ENCODE measurements around the gene MCF2L. TPM values are rescaled to one million over a fixed set of nuclear protein-coding genes. Genes with fewer than 3 reads are reported as not detected.
"Not testable (repeated sequence)": the region's sequence is repeated elsewhere in the genome, so short reads cannot be mapped to it uniquely, and the experiment has no call there.

Gene MCF2L
- total RNA-seq, 1 donor from 2014 or later, result 9.7 TPM

DNA sequence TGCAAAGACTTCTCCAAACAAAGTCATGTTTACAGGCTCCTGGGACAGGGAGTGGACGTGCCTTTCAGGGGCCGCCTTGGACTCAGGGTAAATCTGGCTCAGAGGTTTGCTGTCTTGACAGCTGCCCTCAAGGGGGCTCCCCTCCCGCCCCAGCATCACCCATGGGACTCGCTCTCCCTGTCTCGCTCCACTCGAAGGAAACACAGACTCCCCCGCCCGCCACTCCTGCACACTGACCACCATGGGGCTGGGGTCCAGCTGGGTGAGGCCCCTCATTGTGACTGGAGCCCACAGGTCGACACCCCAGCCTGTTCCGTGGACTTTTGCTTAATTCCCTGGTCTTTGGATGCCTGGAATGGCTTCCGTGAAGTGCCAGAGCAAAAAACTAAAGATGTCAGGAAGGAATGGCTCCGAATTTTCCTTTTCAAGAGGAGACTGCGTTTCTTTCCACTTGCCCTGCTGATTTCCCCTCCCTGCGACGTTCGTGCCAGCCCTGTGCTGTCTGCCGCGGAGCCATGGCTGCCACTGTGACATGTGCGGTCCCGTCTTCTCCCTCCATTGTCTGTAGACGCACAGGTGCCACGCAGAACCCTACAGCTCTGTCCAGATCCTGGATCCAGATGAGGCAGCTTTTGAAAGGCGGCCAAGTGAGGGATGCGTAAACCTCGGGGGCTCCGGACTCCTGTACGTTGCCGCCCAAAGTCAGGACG lies 48.6 kb downstream of the MCF2L start:
- ATAC-seq, result no peak

DNA sequence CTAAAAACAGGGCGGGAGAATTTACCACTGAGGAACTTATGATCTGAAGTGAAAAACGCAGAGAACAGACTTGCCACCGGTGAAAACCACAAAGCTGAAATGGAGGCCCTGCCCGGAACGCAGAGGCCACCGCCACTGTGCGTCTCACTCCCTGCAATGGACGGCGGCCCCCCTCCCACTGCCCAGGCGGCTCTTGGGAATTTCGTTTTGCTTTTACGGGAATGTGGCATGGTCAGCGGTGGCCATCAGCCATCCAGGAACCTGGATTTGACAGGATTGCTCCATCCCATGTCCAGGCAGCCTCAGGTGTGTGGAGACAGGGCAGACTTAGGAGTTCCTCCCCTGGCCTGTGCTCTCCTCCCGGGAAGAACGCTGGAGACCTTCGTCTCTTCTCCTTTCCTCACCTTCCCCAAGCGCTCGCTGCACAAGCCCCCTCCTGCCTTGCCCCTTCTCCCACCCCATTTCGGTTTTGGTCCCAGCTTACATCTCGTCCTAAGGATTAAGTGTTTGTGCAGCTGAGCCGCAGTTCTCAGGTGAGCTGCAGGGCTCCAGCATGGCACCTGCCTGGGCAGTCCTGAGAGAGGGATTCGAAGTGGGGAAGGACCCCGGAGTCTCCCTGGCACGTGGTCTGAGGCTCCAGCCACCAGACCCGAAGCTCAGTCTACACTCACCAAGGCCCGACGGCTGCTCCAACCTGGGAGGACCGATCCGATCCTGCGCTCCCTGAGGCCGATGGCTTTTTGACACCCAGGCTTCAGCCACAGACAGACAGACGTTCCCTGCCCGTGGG lies 49.9 kb downstream of the MCF2L start:
- ATAC-seq, result no peak

GRCh38 chr13:113020323-113021080 lies 51.5 kb downstream of the MCF2L start:
- ATAC-seq, result no peak

GRCh38 chr13:113021391-113021790 lies 52.4 kb downstream of the MCF2L start:
- ATAC-seq, result no peak

- ATAC-seq, result no peak
Measured at GRCh38 chr13:113021811-113022210, 52.8 kb downstream of the MCF2L start.

DNA sequence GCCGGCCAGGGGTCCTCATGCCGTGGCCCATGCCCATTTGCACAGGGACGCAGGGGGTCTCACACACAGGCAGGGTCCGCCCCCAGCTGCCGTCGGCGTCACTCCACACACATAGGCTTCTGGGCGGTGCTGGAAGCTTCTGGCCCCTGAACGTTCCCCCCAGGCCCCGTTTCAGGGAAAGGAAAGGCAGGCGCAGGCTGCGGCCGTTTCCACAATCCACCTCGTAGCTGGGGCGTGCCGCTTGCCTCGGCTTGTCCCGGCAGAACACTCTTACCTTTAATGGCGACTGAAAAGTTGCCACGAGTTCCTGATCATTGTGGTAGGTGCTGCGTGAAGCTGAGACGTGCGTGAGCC lies 53.4 kb downstream of the MCF2L start:
- peak; percentile 49 for ATAC-seq

- peak; percentile 65 for ATAC-seq
Measured at GRCh38 chr13:113022745-113023574, 53.9 kb downstream of the MCF2L start.

GRCh38 chr13:113023694-113024430 lies 54.8 kb downstream of the MCF2L start:
- ATAC-seq, result no peak

DNA sequence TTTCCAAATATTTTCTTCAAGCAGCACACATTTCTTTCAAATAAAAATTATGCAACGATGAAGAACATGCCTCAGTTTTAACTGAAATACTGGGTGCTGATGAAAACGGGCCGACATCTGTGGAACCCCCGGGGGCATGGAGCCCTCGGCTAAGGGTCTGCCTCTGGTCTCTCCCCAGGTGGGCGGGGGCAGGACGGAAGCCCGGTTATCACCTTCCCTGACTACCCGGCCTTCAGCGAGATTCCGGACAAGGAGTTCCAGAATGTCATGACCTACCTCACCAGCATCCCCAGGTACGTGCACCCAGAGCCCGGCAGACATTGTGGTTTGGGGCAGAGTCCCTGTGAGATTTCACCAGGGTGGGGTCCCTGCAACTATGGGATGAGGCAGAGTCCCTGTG lies 55.5 kb downstream of the MCF2L start:
- ATAC-seq, result no peak

GRCh38 chr13:113026391-113026910 lies 57.4 kb downstream of the MCF2L start:
- ATAC-seq, result no peak

GRCh38 chr13:113027095-113027494 lies 58.1 kb downstream of the MCF2L start:
- ATAC-seq, result no peak

DNA sequence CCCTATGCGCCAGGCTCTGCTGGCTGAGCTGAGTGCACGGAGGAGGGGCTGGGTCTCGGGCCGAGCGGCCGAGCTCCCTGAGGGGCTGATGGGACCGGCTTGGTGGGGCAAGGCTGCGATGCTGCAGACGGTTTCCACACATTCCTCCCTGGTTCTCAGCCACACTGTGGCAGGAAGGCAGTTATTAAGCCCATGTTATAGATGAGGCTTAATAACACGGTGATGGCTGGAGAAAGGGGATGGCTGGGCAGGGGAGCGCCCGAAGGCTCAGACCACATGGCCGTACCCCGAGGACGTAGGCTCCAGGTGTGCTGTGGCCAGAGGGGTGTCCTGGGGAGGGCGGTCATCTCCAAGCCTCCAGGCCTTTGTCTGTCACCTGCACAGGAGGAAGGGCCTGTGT lies 58.6 kb downstream of the MCF2L start:
- ATAC-seq, result no peak

- ATAC-seq, result peak; percentile 21
Measured at GRCh38 chr13:113028336-113029060, 59.5 kb downstream of the MCF2L start.

DNA sequence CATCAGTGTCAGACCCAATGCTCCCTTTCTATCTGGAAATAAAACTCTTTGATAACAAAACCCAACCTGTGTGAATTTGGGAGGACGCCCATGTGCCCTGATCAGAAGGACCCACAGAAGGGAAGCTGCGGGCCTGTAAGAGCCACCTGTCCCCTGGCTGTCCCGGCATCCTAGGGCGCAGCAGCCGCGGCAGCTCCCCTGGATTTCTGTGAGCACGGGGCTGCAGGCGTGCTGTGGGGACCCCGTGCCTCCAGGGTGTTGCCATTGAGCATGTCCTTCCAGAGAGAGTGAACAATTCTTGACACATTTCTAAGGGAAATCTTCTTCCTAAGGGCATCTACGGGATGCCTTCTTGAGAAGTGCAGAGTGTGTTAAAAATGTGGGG lies 60.0 kb downstream of the MCF2L start:
- no peak for ATAC-seq

GRCh38 chr13:113029487-113030258 lies 60.7 kb downstream of the MCF2L start:
- ATAC-seq, result no peak

DNA sequence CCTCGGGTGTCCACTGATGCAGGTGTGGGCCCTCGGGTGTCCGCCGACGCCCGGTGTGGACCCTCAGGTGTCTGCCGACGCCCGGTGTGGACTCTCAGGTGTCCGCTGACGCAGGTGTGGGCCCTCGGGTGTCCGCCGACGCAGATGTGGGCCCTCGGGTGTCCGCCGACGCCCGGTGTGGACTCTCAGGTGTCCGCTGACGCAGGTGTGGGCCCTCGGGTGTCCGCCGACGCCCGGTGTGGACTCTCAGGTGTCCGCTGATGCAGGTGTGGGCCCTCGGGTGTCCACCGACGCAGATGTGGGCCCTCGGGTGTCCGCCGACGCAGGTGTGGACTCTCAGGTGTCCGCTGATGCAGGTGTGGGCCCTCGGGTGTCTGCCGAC lies 61.2 kb downstream of the MCF2L start:
- not testable (repeated sequence) for ATAC-seq

GRCh38 chr13:113031465-113031864 lies 62.5 kb downstream of the MCF2L start:
- no peak for ATAC-seq

DNA sequence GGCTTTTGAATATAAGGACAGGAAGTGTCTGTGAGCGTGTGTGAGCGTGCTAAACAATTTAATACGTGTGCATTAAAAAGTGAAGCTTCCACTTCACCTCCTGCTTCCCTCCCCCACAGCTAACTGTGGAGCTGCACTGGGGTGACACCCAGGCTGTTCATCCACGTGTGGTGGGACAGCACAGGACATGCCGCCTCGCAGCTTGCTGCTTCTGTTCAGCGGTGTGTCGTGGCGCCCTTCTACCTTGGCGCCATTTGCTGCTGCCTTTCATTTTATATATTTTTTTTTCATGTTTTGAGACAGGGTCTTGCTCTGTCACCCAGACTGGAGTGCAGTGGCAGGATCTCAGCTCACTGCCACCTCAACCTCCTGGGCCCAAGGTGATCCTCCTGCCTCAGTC lies 63.3 kb downstream of the MCF2L start:
- ATAC-seq, result no peak

DNA sequence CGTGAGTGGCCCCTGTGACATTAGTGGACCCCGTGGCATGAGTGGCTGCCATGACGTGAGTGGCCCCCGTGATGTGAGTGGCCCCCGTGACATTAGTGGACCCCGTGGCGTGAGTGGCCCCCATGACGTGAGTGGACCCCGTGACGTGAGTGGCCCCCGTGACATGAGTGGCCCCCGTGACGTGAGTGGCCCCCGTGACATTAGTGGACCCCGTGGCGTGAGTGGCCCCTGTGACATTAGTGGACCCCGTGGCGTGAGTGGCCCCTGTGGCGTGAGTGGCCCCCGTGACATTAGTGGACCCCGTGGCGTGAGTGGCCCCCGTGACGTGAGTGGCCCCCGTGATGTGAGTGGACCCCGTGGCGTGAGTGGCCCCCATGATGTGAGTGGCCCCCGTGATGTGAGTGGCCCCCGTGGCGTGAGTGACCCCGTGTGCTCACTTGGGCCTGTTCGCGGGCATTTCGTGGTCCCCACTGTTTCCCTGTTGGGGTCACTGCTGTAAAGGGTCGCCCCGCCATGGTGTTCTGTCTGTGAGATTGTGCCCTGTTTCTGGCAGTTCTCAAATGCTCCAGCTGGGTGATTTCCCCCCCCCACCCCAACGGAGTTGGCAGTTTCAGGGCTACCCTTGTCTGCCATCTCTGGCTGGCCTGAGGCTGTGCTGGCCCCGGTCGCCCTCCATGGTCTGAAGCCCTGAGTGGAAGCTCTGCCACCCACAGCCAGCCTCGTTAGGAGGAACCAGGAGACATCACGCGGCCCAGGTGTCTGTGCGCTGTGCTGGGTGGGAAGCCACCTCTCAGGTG lies 64.2 kb downstream of the MCF2L start:
- no peak for ATAC-seq

All from esophagus mucosa (tissue), 1 donor.